Neuronal stem cell (in vitro differentiated cells): Measurements from ENCODE around the gene CXCL5.

Source experiments
- DNase-seq: peaks from one replicate; pipeline ENCODE4 v3.0.0-alpha.2; 2013; ENCODE audit warnings: low spot score
- H2AFZ ChIP-seq: one replicate; pipeline ENCODE4 v1.6.1; 2013; ENCODE audit warnings: mild to moderate bottlenecking, low read length, inconsistent platforms
- H2AK5ac ChIP-seq: 2 replicates; pipeline ENCODE4 v1.6.1; 2013; ENCODE audit warnings: low read depth, mild to moderate bottlenecking, inconsistent platforms, low read length, moderate library complexity, mixed read lengths
- H2BK120ac ChIP-seq: 2 replicates; pipeline ENCODE4 v1.6.1; 2013; ENCODE audit warnings: low read depth, mild to moderate bottlenecking, inconsistent platforms, low read length, moderate library complexity, mixed read lengths
- H2BK12ac ChIP-seq: one replicate; pipeline ENCODE4 v1.6.1; 2013; ENCODE audit warnings: low read length, inconsistent platforms
- H2BK15ac ChIP-seq: 2 replicates; pipeline ENCODE4 v1.6.1; 2013; ENCODE audit warnings: mild to moderate bottlenecking, low read length, inconsistent platforms, mixed read lengths
- H2BK5ac ChIP-seq: one replicate; pipeline ENCODE4 v1.6.1; 2013; ENCODE audit warnings: inconsistent platforms, mild to moderate bottlenecking, low read length, moderate library complexity
- H3K14ac ChIP-seq: one replicate; pipeline ENCODE4 v1.6.1; 2013; ENCODE audit warnings: low read length, inconsistent platforms
- H3K18ac ChIP-seq: 2 replicates; pipeline ENCODE4 v1.6.1; 2013; ENCODE audit warnings: low read length, inconsistent platforms
- H3K23ac ChIP-seq: 2 replicates; pipeline ENCODE4 v1.6.1; 2013; ENCODE audit warnings: low read depth, mild to moderate bottlenecking, mixed read lengths, low read length, inconsistent platforms; ENCODE audit not compliant: poor library complexity
- H3K27ac ChIP-seq: replicated peaks from 3 replicates; pipeline ENCODE4 v1.5.1; 2013; ENCODE audit warnings: low read length, inconsistent platforms
- H3K27me3 ChIP-seq, 3 experiments: 2 replicates each; pipeline ENCODE4 v1.6.1; 2013; ENCODE audit warnings: low read length in 3 of 3, mild to moderate bottlenecking in 2 of 3, inconsistent platforms in 1 of 3, low read depth in 1 of 3, mixed read lengths in 1 of 3, moderate library complexity in 1 of 3; ENCODE audit not compliant: control insufficient read depth in 3 of 3, insufficient read depth in 3 of 3
- H3K36me3 ChIP-seq, 2 donors: replicated peaks in 1 of 2; 2 replicates each; pipeline ENCODE4 v1.6.1; 2013; ENCODE audit warnings: low read length in 2 of 2; ENCODE audit not compliant: control insufficient read depth in 2 of 2, insufficient read depth in 2 of 2
- H3K4ac ChIP-seq: 2 replicates; pipeline ENCODE4 v1.6.1; 2013; ENCODE audit warnings: inconsistent platforms, mild to moderate bottlenecking, low read length, moderate library complexity
- H3K4me1 ChIP-seq, 2 donors: 1 replicate in 1 of 2; 2 replicates in 1 of 2; pipeline ENCODE4 v1.6.1; 2013; ENCODE audit warnings: low read length in 2 of 2, low read depth in 1 of 2; ENCODE audit not compliant: control insufficient read depth in 2 of 2, insufficient read depth in 1 of 2
- H3K4me2 ChIP-seq: one replicate; pipeline ENCODE4 v1.6.1; 2013; ENCODE audit warnings: mild to moderate bottlenecking, low read length, inconsistent platforms; ENCODE audit not compliant: insufficient read depth, poor library complexity, severe bottlenecking
- H3K4me3 ChIP-seq, 2 donors: 2 replicates each; pipeline ENCODE4 v1.5.1; 2013; ENCODE audit warnings: low read length in 2 of 2, mild to moderate bottlenecking in 2 of 2, inconsistent platforms in 1 of 2, moderate library complexity in 1 of 2
- H3K79me1 ChIP-seq: one replicate; pipeline ENCODE4 v1.6.1; 2013; ENCODE audit warnings: low read depth, mild to moderate bottlenecking, inconsistent platforms, low read length, moderate library complexity
- H3K9ac ChIP-seq: one replicate; pipeline ENCODE4 v1.6.1; 2013; ENCODE audit warnings: mild to moderate bottlenecking, low read depth, low read length, inconsistent platforms; ENCODE audit not compliant: poor library complexity
- H3K9me3 ChIP-seq, 2 donors: replicated peaks in 1 of 2; 2 replicates each; pipeline versions ENCODE3 to v1.6.1; 2013; ENCODE audit warnings: low read length in 2 of 2, mild to moderate bottlenecking in 2 of 2, inconsistent platforms in 1 of 2, low read depth in 1 of 2, mixed read lengths in 1 of 2, moderate library complexity in 1 of 2; ENCODE audit not compliant: control insufficient read depth in 2 of 2, insufficient read depth in 1 of 2
- H4K8ac ChIP-seq: one replicate; pipeline ENCODE4 v1.6.1; 2013; ENCODE audit warnings: low read depth, mild to moderate bottlenecking, inconsistent platforms, low read length, moderate library complexity
- H4K91ac ChIP-seq: one replicate; pipeline ENCODE4 v1.6.1; 2013; ENCODE audit warnings: low read length, low read depth, mild to moderate bottlenecking, inconsistent platforms; ENCODE audit not compliant: poor library complexity
- WGBS, 2 donors: extraction: QIAGEN DNeasy Blood & Tissue Kit; methylation state at CpG; one replicate each; pipeline ENCODE4 v1.1.7; 2013; ENCODE audit warnings: missing lambda C conversion rate in 2 of 2, mixed read lengths in 1 of 2; ENCODE audit not compliant: insufficient read length in 2 of 2, insufficient replicate concordance in 1 of 2; ENCODE audit errors: extremely low coverage in 2 of 2; 5-methylcytosine and 5-hydroxymethylcytosine counted together

Gene CXCL5

GRCh38 chr4:74004668-74005067, 6.2 kb upstream of the CXCL5 start:
- no peak for DNase-seq
- Histone ChIP-seq H3K14ac (no peak overlapping the region), H4K8ac (no peak overlapping the region), H2AK5ac (no peak overlapping the region), H2BK15ac (no peak overlapping the region), H3K9me3 (no peaks in the 10 kb centered on the region), H3K4me2 (no peak overlapping the region), H3K27me3 (no peaks in the 10 kb centered on the region), H3K79me1 (no peaks in the 10 kb centered on the region), H3K36me3 (no peaks in the 10 kb centered on the region), H3K23ac (no peak overlapping the region), H2BK5ac (no peak overlapping the region), H2BK12ac (no peak overlapping the region), H3K18ac (no peak overlapping the region), H3K9ac (no peak overlapping the region), H3K27ac (no peak overlapping the region), H2AFZ (no peak overlapping the region), H3K4me3 (no peak overlapping the region), H3K4me1 (no peaks in the 10 kb centered on the region), H3K4ac (no peak overlapping the region), H2BK120ac (no peak overlapping the region), H4K91ac (no peak overlapping the region)
- WGBS, 2 donors = no CpG with 5 or more reads among the region's 4 CpGs

GRCh38 chr4:74000301-74000700, 1.8 kb upstream of the CXCL5 start:
- Histone ChIP-seq H4K8ac (no peak overlapping the region), H4K91ac (no peak overlapping the region), H3K4me2 (no peak overlapping the region), H3K27ac (no peak overlapping the region), H3K36me3 (no peaks in the 10 kb centered on the region), H3K4ac (no peak overlapping the region), H3K18ac (no peak overlapping the region), H2BK15ac (no peak overlapping the region), H3K9me3 (no peaks in the 10 kb centered on the region), H2BK5ac (no peak overlapping the region), H2BK12ac (no peak overlapping the region), H2BK120ac (no peak overlapping the region), H3K14ac (no peak overlapping the region), H3K79me1 (no peaks in the 10 kb centered on the region), H3K4me1 (peaks cover 0 to 4% of the 10 kb centered on the region in 2 donors), H3K23ac (no peak overlapping the region), H3K9ac (no peak overlapping the region), H3K27me3 (peaks cover 0 to 6% (median 0%) of the 10 kb centered on the region in 3 experiments), H2AFZ (no peak overlapping the region), H3K4me3 (no peak overlapping the region), H2AK5ac (no peak overlapping the region)
- WGBS, 2 donors = no CpG with 5 or more reads among the region's 6 CpGs
- no peak for DNase-seq

- DNase-seq = no peak
- H2BK15ac ChIP-seq = no peak overlapping the region
- no peak overlapping the region for H3K18ac ChIP-seq
- no peak overlapping the region for H3K4me3 ChIP-seq
- H3K27me3 ChIP-seq = no peaks in the 10 kb centered on the region
- H3K23ac ChIP-seq = no peak overlapping the region
- H2AK5ac ChIP-seq = no peak overlapping the region
- no peaks in the 10 kb centered on the region for H3K36me3 ChIP-seq
- H3K9me3 ChIP-seq = no peaks in the 10 kb centered on the region
- no CpG with 5 or more reads among the region's 1 CpG for WGBS, 2 donors
- no peak overlapping the region for H4K91ac ChIP-seq
- H4K8ac ChIP-seq = no peak overlapping the region
- H3K79me1 ChIP-seq = no peaks in the 10 kb centered on the region
- H3K27ac ChIP-seq = no peak overlapping the region
- H2AFZ ChIP-seq = no peak overlapping the region
- no peak overlapping the region for H2BK12ac ChIP-seq
- no peak overlapping the region for H2BK120ac ChIP-seq
- no peak overlapping the region for H2BK5ac ChIP-seq
- H3K9ac ChIP-seq = no peak overlapping the region
- no peak overlapping the region for H3K14ac ChIP-seq
- no peaks in the 10 kb centered on the region for H3K4me1 ChIP-seq
- H3K4me2 ChIP-seq = no peak overlapping the region
- H3K4ac ChIP-seq = no peak overlapping the region
Observed at GRCh38 chr4:73992050-73992449, 6.4 kb downstream of the CXCL5 start.

DNA sequence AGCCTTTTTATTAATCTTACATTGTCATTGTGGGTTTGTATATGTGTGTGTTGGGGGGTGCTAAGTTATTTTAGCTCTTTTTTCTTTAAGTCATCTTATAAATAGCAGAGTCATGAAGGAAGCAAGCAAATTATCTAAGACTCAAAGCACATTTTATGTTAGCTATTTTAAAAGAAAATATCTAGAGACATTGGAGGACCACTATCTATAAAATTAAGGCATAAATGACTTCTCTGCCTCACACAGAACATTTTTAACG, 6.8 kb downstream of the CXCL5 start:
- no peak overlapping the region for H3K27ac ChIP-seq
- H3K14ac ChIP-seq = no peak overlapping the region
- H3K79me1 ChIP-seq = no peaks in the 10 kb centered on the region
- H3K23ac ChIP-seq = no peak overlapping the region
- H2BK15ac ChIP-seq = no peak overlapping the region
- no peak overlapping the region for H3K4ac ChIP-seq
- no peaks in the 10 kb centered on the region for H3K36me3 ChIP-seq
- no peak overlapping the region for H4K8ac ChIP-seq
- H2BK12ac ChIP-seq = no peak overlapping the region
- WGBS, 2 donors = no CpG with 5 or more reads among the region's 1 CpG
- H2BK120ac ChIP-seq = no peak overlapping the region
- no peaks in the 10 kb centered on the region for H3K9me3 ChIP-seq
- DNase-seq = no peak
- no peak overlapping the region for H3K18ac ChIP-seq
- no peaks in the 10 kb centered on the region for H3K4me1 ChIP-seq
- no peak overlapping the region for H4K91ac ChIP-seq
- no peaks in the 10 kb centered on the region for H3K27me3 ChIP-seq
- no peak overlapping the region for H2AK5ac ChIP-seq
- H3K4me3 ChIP-seq = no peak overlapping the region
- no peak overlapping the region for H3K9ac ChIP-seq
- H3K4me2 ChIP-seq = no peak overlapping the region
- no peak overlapping the region for H2AFZ ChIP-seq
- H2BK5ac ChIP-seq = no peak overlapping the region
